C4-2B (cell line): ENCODE data around the gene PEAK3.
"Not testable (repeated sequence)": the region's sequence is repeated elsewhere in the genome, so short reads cannot be mapped to it uniquely, and the experiment has no call there.

Experiments used
- H3K27ac ChIP-seq: fragments of 450-650 bp; 2 replicates; pipeline ENCODE4 v1.5.1; 2017
- ZFX ChIP-seq: fragments of 450-650 bp; IDR thresholded peaks from 2 replicates; pipeline ENCODE4 v1.6.1; 2017
- TF ChIP-seq, protein P1 (sequence below): fragments of 450-650 bp; conservative IDR thresholded peaks from 2 replicates; pipeline ENCODE4 v1.5.1; 2017; ENCODE audit warnings: mild to moderate bottlenecking

Gene PEAK3

GRCh38 chr19:2286402-2287140 lies 4.6 kb upstream of the PEAK3 start:
- no peak overlapping the region for H3K27ac ChIP-seq
- TF ChIP-seq, protein P1, sequence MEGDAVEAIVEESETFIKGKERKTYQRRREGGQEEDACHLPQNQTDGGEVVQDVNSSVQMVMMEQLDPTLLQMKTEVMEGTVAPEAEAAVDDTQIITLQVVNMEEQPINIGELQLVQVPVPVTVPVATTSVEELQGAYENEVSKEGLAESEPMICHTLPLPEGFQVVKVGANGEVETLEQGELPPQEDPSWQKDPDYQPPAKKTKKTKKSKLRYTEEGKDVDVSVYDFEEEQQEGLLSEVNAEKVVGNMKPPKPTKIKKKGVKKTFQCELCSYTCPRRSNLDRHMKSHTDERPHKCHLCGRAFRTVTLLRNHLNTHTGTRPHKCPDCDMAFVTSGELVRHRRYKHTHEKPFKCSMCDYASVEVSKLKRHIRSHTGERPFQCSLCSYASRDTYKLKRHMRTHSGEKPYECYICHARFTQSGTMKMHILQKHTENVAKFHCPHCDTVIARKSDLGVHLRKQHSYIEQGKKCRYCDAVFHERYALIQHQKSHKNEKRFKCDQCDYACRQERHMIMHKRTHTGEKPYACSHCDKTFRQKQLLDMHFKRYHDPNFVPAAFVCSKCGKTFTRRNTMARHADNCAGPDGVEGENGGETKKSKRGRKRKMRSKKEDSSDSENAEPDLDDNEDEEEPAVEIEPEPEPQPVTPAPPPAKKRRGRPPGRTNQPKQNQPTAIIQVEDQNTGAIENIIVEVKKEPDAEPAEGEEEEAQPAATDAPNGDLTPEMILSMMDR: no peak
- TF ChIP-seq ZFX: no peak

DNA sequence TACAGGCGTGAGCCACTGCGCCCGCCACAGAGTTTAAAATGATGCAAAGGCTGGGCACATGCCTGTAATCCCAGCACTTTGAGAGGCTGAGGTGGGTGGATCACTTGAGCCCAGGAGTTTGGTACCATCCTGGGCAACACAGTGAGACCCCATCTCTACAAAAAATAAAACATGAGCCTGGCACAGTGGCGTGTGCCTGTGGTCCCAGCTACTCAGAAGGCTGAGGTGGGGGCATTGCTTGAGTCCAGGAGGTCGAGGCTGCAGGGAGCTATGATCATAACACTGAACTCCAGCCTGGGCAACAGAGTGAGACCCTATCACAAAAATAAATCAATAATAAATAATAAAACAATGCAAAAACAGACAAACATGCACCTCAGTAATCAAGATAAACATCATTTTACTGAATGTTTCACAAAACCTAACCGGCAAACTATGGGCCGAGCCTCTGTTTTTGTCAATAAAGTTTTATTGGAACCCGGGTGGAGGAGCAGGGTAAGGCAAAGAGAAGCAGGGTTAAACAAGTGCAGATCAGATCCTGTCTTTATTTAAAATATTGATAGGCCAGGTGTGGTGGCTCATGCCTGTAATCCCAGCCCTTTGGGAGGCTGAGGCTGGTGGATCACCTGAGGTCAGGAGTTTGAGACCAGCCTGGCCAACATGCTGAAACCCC lies 2.0 kb upstream of the PEAK3 start:
- no peak overlapping the region for H3K27ac ChIP-seq
- TF ChIP-seq, protein P1: no peak

DNA sequence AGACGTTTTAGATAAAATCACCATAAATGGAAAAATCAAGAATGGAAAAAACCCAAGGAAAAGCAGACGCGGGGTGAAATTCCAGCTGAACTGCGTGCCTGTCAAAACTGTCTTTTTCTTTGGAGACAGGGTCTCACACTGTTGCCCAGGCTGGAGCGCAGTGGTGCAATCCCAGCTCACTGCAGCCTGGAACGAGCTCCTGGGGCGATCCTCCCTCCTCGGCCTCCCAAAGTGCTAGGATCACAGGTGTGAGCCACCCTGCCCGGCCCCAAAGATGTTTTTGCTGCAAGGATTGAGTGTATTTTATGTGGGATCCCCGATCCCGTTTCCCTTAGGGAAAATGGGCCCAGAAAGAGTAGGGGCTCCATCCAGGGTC lies 875 bp upstream of the PEAK3 start:
- no peak overlapping the region for H3K27ac ChIP-seq
- no peak for TF ChIP-seq ZFX
- TF ChIP-seq, protein P1: no peak

GRCh38 chr19:2281265-2282061 lies 512 bp downstream of the PEAK3 start:
- not testable (repeated sequence) for H3K27ac ChIP-seq

- H3K27ac ChIP-seq: no peak overlapping the region
- TF ChIP-seq, protein P1: no peak
- no peak for TF ChIP-seq ZFX
Measured at GRCh38 chr19:2280633-2281264, 1.2 kb downstream of the PEAK3 start.

- TF ChIP-seq ZFX: no peak
- TF ChIP-seq, protein P1: no peak
- no peak overlapping the region for H3K27ac ChIP-seq
Measured at GRCh38 chr19:2278459-2279158, 3.4 kb downstream of the PEAK3 start.

DNA sequence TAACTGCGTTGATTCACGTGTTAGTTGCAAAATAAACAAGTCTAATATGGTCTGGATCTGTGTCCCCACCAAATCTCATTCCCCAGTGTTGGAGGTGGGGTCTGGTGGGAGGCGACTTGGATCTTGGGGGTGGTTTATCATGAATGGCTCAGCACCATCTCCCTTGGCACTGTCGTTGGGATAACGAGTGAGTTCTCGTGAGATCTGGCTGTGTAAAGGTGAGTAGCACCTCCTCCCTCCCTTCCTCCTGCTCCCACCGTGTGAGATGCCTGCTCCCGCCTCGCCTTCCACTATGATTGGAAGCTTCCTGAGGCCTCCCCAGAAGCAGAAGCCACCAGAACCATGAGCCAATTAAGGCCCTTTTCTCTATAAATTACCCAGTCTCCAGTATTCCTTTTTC lies 4.8 kb downstream of the PEAK3 start:
- H3K27ac ChIP-seq: no peak overlapping the region
- TF ChIP-seq, protein P1: no peak
- no peak for TF ChIP-seq ZFX
